Stimulated activated CD8-positive, alpha-beta memory T cell treated with anti-CD3 and anti-CD28 coated beads, Interleukin-7, amount 100 ng/mL, for 48 hours (primary cell): Measurements from ENCODE around the gene LCE1D.

Source experiments
- DNase-seq, 2 donors: peaks; one replicate each; pipeline ENCODE4 v3.0.0-alpha.2; 2020; ENCODE audit warnings: low read depth in 1 of 2; ENCODE audit errors: extremely low read depth in 1 of 2

The LCE1D gene

DNA sequence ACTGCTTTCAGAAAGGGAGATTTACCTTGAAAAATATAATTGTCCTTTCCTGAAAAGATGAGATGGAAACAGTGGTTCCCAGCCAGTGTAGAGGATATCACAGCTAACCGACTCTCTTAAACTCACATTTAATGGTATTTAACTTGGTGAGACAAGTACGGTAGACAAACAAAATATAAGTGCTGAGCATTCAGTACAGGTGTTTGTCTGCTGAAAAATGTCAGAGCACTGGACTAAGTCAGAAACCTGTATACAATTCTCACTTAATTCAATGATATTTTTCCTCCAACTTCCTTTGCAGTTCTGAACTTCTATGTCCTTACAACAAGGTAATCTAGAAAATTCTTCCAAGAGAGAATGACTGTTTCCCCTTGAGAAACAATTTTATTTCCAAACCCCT lies 15.2 kb downstream of the LCE1D start, which contains the start of gene LCE1B:
TSS of gene LCE1B (plus strand) at position 301 of the 400 bp plus-strand sequence. CDS start 476 bp downstream, outside the sequence.
- no peak for DNase-seq

DNA sequence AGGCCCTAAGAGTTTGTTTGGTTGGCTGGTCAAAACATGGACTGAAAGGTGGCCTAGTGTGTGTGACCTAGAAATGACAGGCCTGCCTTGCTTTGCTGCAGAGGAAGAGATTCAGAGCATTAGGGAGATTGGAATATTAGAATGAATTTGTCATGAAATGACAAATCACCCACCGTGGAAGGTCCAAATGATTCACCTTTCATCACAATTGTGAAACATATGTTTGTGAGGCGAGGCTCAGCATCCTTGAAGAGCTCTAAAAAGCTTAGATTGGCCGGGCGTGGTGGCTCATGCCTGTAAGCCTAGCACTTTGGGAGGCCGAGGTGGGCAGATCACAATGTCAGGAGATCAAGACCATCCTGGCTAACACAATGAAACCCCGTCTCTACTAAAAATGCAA lies 20.8 kb downstream of the LCE1D start:
- DNase-seq: no peak

DNA sequence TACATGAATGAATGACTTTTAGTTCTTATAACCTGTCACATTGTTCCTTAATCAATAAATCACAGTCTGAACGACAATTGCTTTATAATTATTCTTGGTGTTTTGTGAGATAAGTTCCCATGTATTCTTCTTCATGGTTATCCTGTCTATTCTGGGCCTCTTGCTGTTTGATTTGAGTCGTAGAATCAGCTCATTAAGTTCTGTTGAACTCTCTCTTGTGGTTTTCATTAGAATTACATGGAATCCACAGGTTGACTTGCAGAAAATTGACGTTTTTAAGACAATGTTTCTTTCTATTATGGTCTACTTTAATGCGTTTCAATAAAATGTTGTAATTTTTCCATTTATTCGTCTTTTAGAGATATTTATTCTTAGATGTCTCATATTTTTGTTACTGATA lies 26.8 kb downstream of the LCE1D start:
- no peak for DNase-seq

DNA sequence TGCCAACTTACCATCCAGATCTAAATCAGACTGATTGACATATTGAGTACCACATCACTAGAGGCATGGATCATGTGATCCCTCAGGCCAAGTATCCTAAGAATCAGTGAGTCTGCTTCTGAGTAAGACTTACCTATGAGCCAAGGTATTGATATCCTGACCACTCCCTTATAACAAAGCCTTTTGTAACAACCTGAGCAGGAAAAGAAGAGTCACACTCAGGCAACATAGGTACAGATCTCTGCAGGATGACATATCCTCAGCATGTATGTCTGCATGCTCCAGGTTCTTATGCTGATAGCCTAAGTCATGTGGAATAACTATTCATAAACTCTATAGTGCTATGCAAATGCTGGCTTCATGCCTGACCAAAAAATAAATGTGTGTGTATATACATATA lies 28.4 kb downstream of the LCE1D start:
- no peak for DNase-seq

DNA sequence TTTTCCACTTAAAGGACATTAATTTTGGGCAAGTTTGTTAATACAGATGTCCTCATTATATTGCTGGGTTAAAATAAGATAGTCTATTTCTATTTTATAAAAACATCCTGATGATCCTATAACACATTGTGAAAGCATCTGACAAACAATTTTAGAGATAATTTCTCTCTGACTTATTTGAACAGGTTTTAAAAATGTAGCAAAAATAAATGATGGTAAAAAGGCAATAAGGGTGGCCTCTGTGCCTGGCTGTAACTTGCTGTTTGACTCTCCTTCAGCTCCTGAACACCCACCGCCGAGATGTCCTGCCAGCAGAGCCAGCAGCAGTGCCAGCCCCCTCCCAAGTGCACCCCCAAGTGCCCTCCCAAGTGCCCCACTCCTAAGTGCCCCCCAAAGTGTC lies 30.7 kb downstream of the LCE1D start, which contains the start of gene LCE1A:
TSS of gene LCE1A (plus strand) at position 301 of the 400 bp plus-strand sequence. CDS start at position 301, 0 bp downstream.
- DNase-seq: no peak

DNA sequence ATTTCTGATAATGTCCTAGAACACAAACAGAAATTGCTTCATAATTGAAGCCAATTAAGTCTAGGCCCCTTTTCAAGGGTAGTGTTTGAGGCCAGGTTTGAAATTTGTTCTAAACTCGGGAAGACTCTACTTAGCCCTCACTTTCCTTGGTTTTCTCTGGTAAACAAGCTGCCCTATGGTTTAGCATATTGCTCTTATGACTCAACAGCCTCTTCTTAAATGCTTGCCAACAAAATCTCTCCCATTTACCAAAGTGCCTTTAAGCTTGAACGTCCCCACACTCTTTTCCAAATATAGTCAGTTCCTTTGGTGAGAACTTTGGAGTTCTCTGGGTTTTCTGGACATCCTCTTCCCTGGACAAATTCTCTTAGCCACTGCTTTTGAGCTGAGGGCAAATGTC lies 40.3 kb downstream of the LCE1D start:
- DNase-seq: no peak

DNA sequence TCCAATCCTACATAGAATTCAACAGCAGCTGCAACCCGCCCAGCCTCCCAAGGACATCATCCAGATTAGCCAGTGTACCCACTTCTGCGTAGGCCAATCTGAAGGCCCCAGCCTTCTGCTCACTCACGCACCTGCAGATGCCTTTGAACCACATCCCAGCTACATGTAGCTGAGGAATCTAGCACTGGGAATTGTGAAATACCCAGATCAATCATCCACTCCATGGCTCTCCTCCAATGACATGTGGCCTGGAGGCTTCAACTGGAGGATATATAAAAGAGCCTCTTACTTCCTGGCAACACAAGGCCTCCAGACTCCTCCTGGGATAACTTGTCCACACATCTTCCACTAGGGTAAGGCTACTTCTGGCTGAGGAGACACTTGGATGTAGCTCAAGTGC lies 46.0 kb downstream of the LCE1D start, which contains the start of gene LCE6A:
TSS of gene LCE6A (plus strand) at position 301 of the 400 bp plus-strand sequence. CDS start 665 bp downstream, outside the sequence.
- DNase-seq: no peak
